IMR-90 (cell line): ENCODE measurements around the gene CEMIP2. TPM values are rescaled to one million over a fixed set of nuclear protein-coding genes. Genes with fewer than 3 reads are reported as not detected.

Experiments used
- ATAC-seq: fragments of 200-7000 bp; cut with Tn5 transposase; 2 replicates; pipeline ENCODE4 v1.9.1; 2020; ENCODE audit warnings: low read depth, mild to moderate bottlenecking, moderate library complexity
- BruUV-seq: library from RNA; stranded (reverse); fragments of 400-500 nt; replicated peaks from 2 replicates; lab custom pipeline; 2021; lab: Mats Ljungman, UMichigan
- CTCF ChIA-PET: fragments of 300-600 bp; formaldehyde crosslinking; extraction: SDS; loops from one replicate; lab custom pipeline; 2021; ENCODE audit warnings: antibody characterized with exemption; lab: Yijun Ruan, JAX
- POLR2A ChIA-PET: fragments of 300-600 bp; sonication (Branson Sonifier 250); formaldehyde crosslinking; loops from one replicate; lab custom pipeline; 2022; ENCODE audit warnings: antibody characterized with exemption; ENCODE audit not compliant: unreplicated experiment; lab: Charles Lee
- DNase-seq: peaks from one replicate; pipeline ENCODE4 v3.0.0; 2013
- H2AFZ ChIP-seq: replicated peaks from 2 replicates; pipeline ENCODE3; 2013; ENCODE audit warnings: low read length, mild to moderate bottlenecking; ENCODE audit not compliant: poor library complexity
- H2AK5ac ChIP-seq: 2 replicates; pipeline ENCODE4 v1.6.1; 2013; ENCODE audit warnings: low read depth, low read length, inconsistent platforms
- H2AK9ac ChIP-seq: replicated peaks from 2 replicates; pipeline ENCODE3; 2013; ENCODE audit warnings: mild to moderate bottlenecking, low read depth, low read length, moderate library complexity; ENCODE audit not compliant: poor library complexity
- H2BK120ac ChIP-seq: 2 replicates; pipeline ENCODE4 v1.6.1; 2013; ENCODE audit warnings: low read depth, low read length, inconsistent platforms
- H2BK15ac ChIP-seq: 3 replicates; pipeline ENCODE4 v1.6.1; 2013; ENCODE audit warnings: low read depth, low read length, inconsistent platforms
- H2BK20ac ChIP-seq: 2 replicates; pipeline ENCODE4 v1.6.1; 2013; ENCODE audit warnings: low read depth, mild to moderate bottlenecking, inconsistent platforms, low read length, moderate library complexity
- H2BK5ac ChIP-seq: 2 replicates; pipeline ENCODE4 v1.6.1; 2013; ENCODE audit warnings: mild to moderate bottlenecking, low read depth, low read length, inconsistent platforms; ENCODE audit not compliant: poor library complexity, severe bottlenecking
- H3K14ac ChIP-seq: replicated peaks from 2 replicates; pipeline ENCODE4 v1.6.1; 2013; ENCODE audit warnings: low read depth, low read length, inconsistent platforms
- H3K18ac ChIP-seq: 2 replicates; pipeline ENCODE4 v1.6.1; 2013; ENCODE audit warnings: low read depth, low read length, control low read depth
- H3K23ac ChIP-seq: 2 replicates; pipeline ENCODE4 v1.6.1; 2013; ENCODE audit warnings: low read depth, low read length, inconsistent platforms
- H3K27ac ChIP-seq: 2 replicates; pipeline ENCODE4 v1.5.1; 2013; ENCODE audit warnings: mild to moderate bottlenecking, control low read depth, low read length; ENCODE audit not compliant: insufficient read depth
- H3K27me3 ChIP-seq: 2 replicates; pipeline ENCODE4 v1.6.1; 2013; ENCODE audit warnings: low read length; ENCODE audit not compliant: control insufficient read depth, insufficient read depth
- H3K36me3 ChIP-seq: 2 replicates; pipeline ENCODE4 v1.6.1; 2013; ENCODE audit warnings: low read length, mixed read lengths; ENCODE audit not compliant: control insufficient read depth, insufficient read depth
- H3K4ac ChIP-seq: 2 replicates; pipeline ENCODE4 v1.6.1; 2013; ENCODE audit warnings: low read depth, low read length, inconsistent platforms
- H3K4me1 ChIP-seq: 2 replicates; pipeline ENCODE4 v1.6.1; 2013; ENCODE audit warnings: low read length, mixed read lengths; ENCODE audit not compliant: control insufficient read depth, insufficient read depth
- H3K4me2 ChIP-seq: 2 replicates; pipeline ENCODE4 v1.6.1; 2013; ENCODE audit warnings: low read depth, mild to moderate bottlenecking, control low read depth, low read length, moderate library complexity
- H3K4me3 ChIP-seq: 2 replicates; pipeline ENCODE4 v1.5.1; 2013; ENCODE audit warnings: low read depth, mild to moderate bottlenecking, control low read depth, low read length, moderate library complexity; ENCODE audit not compliant: insufficient read depth
- H3K56ac ChIP-seq: 2 replicates; pipeline ENCODE4 v1.6.1; 2013; ENCODE audit warnings: low read length, inconsistent platforms; ENCODE audit not compliant: insufficient read depth; ENCODE audit errors: extremely low read depth
- H3K79me1 ChIP-seq, 2 experiments: 2 replicates each; pipeline ENCODE4 v1.6.1; 2013; ENCODE audit warnings: low read length in 2 of 2, inconsistent platforms in 1 of 2, low read depth in 1 of 2
- H3K9ac ChIP-seq: 2 replicates; pipeline ENCODE4 v1.6.1; 2013; ENCODE audit warnings: low read depth, low read length, control low read depth
- H3K9me1 ChIP-seq: 2 replicates; pipeline ENCODE4 v1.6.1; 2013; ENCODE audit warnings: low read length, inconsistent platforms; ENCODE audit not compliant: insufficient read depth
- H3K9me3 ChIP-seq: 2 replicates; pipeline ENCODE4 v1.6.1; 2013; ENCODE audit warnings: low read length; ENCODE audit not compliant: control insufficient read depth, insufficient read depth
- H4K20me1 ChIP-seq: 2 replicates; pipeline ENCODE4 v1.6.1; 2013; ENCODE audit warnings: low read length, inconsistent platforms; ENCODE audit not compliant: insufficient read depth
- H4K5ac ChIP-seq: 2 replicates; pipeline ENCODE4 v1.6.1; 2013; ENCODE audit warnings: mild to moderate bottlenecking, low read depth, low read length, control low read depth
- H4K8ac ChIP-seq, 2 experiments: 2 replicates each; pipeline ENCODE4 v1.6.1; 2013; ENCODE audit warnings: low read depth in 2 of 2, low read length in 2 of 2, control low read depth in 1 of 2, inconsistent platforms in 1 of 2
- H4K91ac ChIP-seq: 2 replicates; pipeline ENCODE4 v1.6.1; 2013; ENCODE audit warnings: low read depth, low read length, inconsistent platforms; ENCODE audit not compliant: insufficient read depth
- CTCF ChIP-seq: conservative IDR thresholded peaks from 2 replicates; pipeline ENCODE4 v1.5.1; 2012; ENCODE audit warnings: mild to moderate bottlenecking, low read depth, low read length, improper control_type of control experiment
- ELK1 ChIP-seq: fragments of 150-350 bp; IDR thresholded peaks from 2 replicates; pipeline ENCODE4 v1.6.1; 2016; ENCODE audit warnings: low read depth, mild to moderate bottlenecking, low read length, moderate library complexity, borderline replicate concordance
- FOS ChIP-seq: fragments of 150-350 bp; IDR thresholded peaks from 2 replicates; pipeline ENCODE4 v1.6.1; 2016; ENCODE audit warnings: low read depth, low read length
- MAFK ChIP-seq: IDR thresholded peaks from 2 replicates; pipeline ENCODE4 v1.6.1; 2012; ENCODE audit warnings: low read depth, low read length, improper control_type of control experiment
- MAZ ChIP-seq: IDR thresholded peaks from 2 replicates; pipeline ENCODE4 v1.6.1; 2012; ENCODE audit warnings: low read depth, mild to moderate bottlenecking, low read length, improper control_type of control experiment, moderate library complexity, borderline replicate concordance
- MXI1 ChIP-seq: IDR thresholded peaks from 2 replicates; pipeline ENCODE4 v1.6.1; 2012; ENCODE audit warnings: low read depth, mild to moderate bottlenecking, low read length, moderate library complexity, borderline replicate concordance
- NFE2L2 ChIP-seq: fragments of 150-350 bp; IDR thresholded peaks from 2 replicates; pipeline ENCODE4 v1.6.1; 2016; ENCODE audit warnings: low read depth, mild to moderate bottlenecking, low read length
- POLR2A ChIP-seq: IDR thresholded peaks from 2 replicates; pipeline ENCODE4 v1.6.1; 2012; ENCODE audit warnings: mild to moderate bottlenecking, low read depth, low read length
- RAD21 ChIP-seq: IDR thresholded peaks from 2 replicates; pipeline ENCODE4 v1.6.1; 2012; ENCODE audit warnings: low read length, improper control_type of control experiment
- RFX5 ChIP-seq: IDR thresholded peaks from 2 replicates; pipeline ENCODE4 v1.8.0; 2012; ENCODE audit warnings: low read depth, mild to moderate bottlenecking, low read length, moderate library complexity
- WGBS, 2 experiments: methylation state at CpG; one replicate each; pipeline versions ENCODE4 v1.1.5 to v1.1.7; 2013; ENCODE audit warnings: missing lambda C conversion rate in 2 of 2; ENCODE audit not compliant: insufficient read length in 1 of 2; ENCODE audit errors: extremely low coverage in 2 of 2; 5-methylcytosine and 5-hydroxymethylcytosine counted together
- dilution Hi-C: fragments of 300-500 bp; cut with HindIII; formaldehyde crosslinking; loops from one replicate; pipeline ENCODE4 v1.14.3; 2018; ENCODE audit warnings: low sequenced_read_pairs; ENCODE audit not compliant: unreplicated experiment
- in situ Hi-C: fragments of 300-500 bp; cut with MboI; formaldehyde crosslinking; loops from 3 replicates; pipeline ENCODE4 v1.14.3; 2019; ENCODE audit warnings: low sequenced_read_pairs, inconsistent platforms, mixed read lengths
- intact Hi-C: fragments of 100-400 bp; cut with micrococcal nuclease; formaldehyde crosslinking; loops from 2 replicates; pipeline ENCODE4 v1.10.0; 2022
- polyA plus RNA-seq, 3 experiments: library from polyadenylated mRNA; depleted of rRNA; stranded (reverse); fragments of >200 nt; gene quantifications; 2 replicates each; pipeline ENCODE4 v1.2.3, GENCODE V29; 2012; ENCODE audit warnings: low replicate concordance in 1 of 3
- total RNA-seq: library from RNA; depleted of rRNA; stranded (reverse); fragments of >200 nt; gene quantifications from 2 replicates; pipeline ENCODE4 v1.2.3, GENCODE V29; 2012
- TF ChIP-seq, protein P1 (sequence below): fragments of 150-350 bp; IDR thresholded peaks from 2 replicates; pipeline ENCODE4 v1.6.1; 2017; ENCODE audit warnings: mild to moderate bottlenecking, antibody characterized with exemption, low read length, low read depth

Gene CEMIP2
- total and polyA plus RNA-seq, 2 of the 4 experiments (the other 2 are of a cell fraction): 65.2 to 67.4 TPM

DNA sequence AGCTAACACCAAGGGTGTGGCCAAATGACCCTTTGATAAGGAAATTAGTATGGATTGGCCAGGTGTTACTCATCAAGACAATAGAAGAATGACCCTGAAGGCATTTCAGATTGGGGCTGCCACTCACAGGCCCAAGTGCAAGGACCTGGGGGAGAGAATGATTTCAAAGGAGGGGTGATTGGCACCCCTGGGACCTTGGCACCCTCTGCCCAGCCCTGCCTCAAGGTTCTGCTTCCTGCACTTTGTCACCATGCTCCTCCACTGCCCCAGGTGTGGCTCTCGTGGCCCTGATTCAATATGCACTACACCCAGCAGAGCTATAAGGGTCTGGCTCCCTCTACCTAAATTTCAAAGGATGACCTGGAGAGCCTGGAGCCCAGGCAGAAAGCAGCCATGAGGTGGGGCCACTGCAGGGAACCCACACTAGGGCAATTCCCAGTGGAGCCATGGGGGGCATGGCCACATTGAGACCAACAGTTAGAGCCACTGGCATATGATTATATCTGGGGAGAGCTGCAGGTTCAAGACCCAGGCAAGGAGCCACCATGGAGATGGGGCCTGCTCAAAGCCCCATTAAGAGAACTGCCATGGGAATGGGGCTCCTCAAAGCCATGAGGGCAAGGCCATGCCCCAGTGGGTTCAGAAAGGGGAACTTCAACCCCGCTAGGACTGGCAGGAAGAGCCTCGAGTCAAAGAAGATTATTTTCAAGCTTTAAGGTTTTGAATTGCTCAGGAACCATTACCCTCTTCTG, 93.0 kb downstream of the CEMIP2 start:
- Histone ChIP-seq H2BK15ac (no peak overlapping the region), H3K4me1 (peaks cover 10% of the 10 kb centered on the region), H3K4ac (no peak overlapping the region), H2BK20ac (no peak overlapping the region), H4K8ac (no peak overlapping the region), H4K5ac (no peak overlapping the region), H3K27ac (no peak overlapping the region), H3K9me1 (peaks cover 3% of the 10 kb centered on the region; the same call in 1 of the 2 replicates), H3K4me2 (no peak overlapping the region), H3K18ac (no peak overlapping the region), H3K14ac (no peak overlapping the region), H2AK9ac (no peak overlapping the region), H2BK120ac (no peak overlapping the region), H3K9me3 (no peaks in the 10 kb centered on the region), H2AK5ac (no peak overlapping the region), H2BK5ac (no peak overlapping the region), H3K36me3 (no peaks in the 10 kb centered on the region), H4K91ac (no peak overlapping the region), H3K9ac (no peak overlapping the region), H3K56ac (no peak overlapping the region), H3K79me1 (0 out of 4 replicates have a peak, but pooled peaks cover 3% of the 10 kb centered on the region in 2 experiments), H2AFZ (no peak overlapping the region), H3K23ac (no peak overlapping the region), H3K27me3 (no peaks in the 10 kb centered on the region), H4K20me1 (no peaks in the 10 kb centered on the region), H3K4me3 (no peak overlapping the region)
- DNase-seq (no peak), ATAC-seq (no peak)
- CTCF ChIA-PET: interaction anchor here (0.9 kb wide), 1 partner anchor 11 kb away, joined by 3 read pairs; no protein-coding TSS in a partner anchor
- BruUV-seq: no TSS peak
- intact Hi-C loops (no loop called here), in situ Hi-C loops (no loop called here), dilution Hi-C loops (no loop called here)
- WGBS, 2 experiments: no CpG with 5 or more reads among the region's 3 CpGs
- POLR2A ChIA-PET: no interaction called here
- TF ChIP-seq MAZ (no peak), POLR2A (no peak), FOS (no peak), NFE2L2 (no peak), CTCF (no peak), MAFK (no peak), ELK1 (no peak), MXI1 (no peak), RFX5 (no peak), RAD21 (no peak)
- TF ChIP-seq, protein P1, sequence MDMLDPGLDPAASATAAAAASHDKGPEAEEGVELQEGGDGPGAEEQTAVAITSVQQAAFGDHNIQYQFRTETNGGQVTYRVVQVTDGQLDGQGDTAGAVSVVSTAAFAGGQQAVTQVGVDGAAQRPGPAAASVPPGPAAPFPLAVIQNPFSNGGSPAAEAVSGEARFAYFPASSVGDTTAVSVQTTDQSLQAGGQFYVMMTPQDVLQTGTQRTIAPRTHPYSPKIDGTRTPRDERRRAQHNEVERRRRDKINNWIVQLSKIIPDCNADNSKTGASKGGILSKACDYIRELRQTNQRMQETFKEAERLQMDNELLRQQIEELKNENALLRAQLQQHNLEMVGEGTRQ: no peak
